Panc1 (cell line): Measurements from ENCODE around the gene ZSCAN5C. TPM values are rescaled to one million over a fixed set of nuclear protein-coding genes. Genes with fewer than 3 reads are reported as not detected.

Experiments
- ATAC-seq: fragments of 200-7000 bp; cut with Tn5 transposase; 2 replicates; pipeline ENCODE4 v1.9.1; 2020; ENCODE audit warnings: mild to moderate bottlenecking, moderate library complexity
- BruUV-seq: library from RNA; stranded (reverse); fragments of 400-500 nt; replicated peaks from 2 replicates; lab custom pipeline; 2021; lab: Mats Ljungman, UMichigan
- CTCF ChIA-PET: fragments of 300-600 bp; sonication (Branson Sonifier 250); formaldehyde crosslinking; loops from one replicate; lab custom pipeline; 2022; ENCODE audit warnings: antibody characterized with exemption; lab: Charles Lee
- POLR2A ChIA-PET: fragments of 300-600 bp; sonication (Branson Sonifier 250); formaldehyde crosslinking; loops from one replicate; lab custom pipeline; 2022; ENCODE audit warnings: antibody characterized with exemption; lab: Charles Lee
- DNase-seq: peaks from one replicate; pipeline ENCODE4 v3.0.0-alpha.2; 2010; ENCODE audit warnings: low read depth, low spot score
- H3K27ac ChIP-seq: 2 replicates; pipeline ENCODE4 v1.5.1; 2011; ENCODE audit warnings: mild to moderate bottlenecking, low read length, inconsistent platforms
- H3K27me3 ChIP-seq: fragments of 200-500 bp; sonication (Bioruptor generic); 2 replicates; pipeline ENCODE4 v1.6.0; 2014; ENCODE audit warnings: low read length, inconsistent platforms; ENCODE audit not compliant: control insufficient read depth, insufficient read depth
- H3K36me3 ChIP-seq: fragments of 200-500 bp; sonication (Bioruptor generic); 2 replicates; pipeline ENCODE4 v1.5.1; 2014; ENCODE audit warnings: inconsistent platforms, mild to moderate bottlenecking, low read length, moderate library complexity; ENCODE audit not compliant: control insufficient read depth, insufficient read depth
- H3K4me1 ChIP-seq: 2 replicates; pipeline ENCODE4 v1.5.1; 2011; ENCODE audit warnings: inconsistent platforms, mild to moderate bottlenecking, low read length, moderate library complexity; ENCODE audit not compliant: control insufficient read depth, insufficient read depth
- H3K4me3 ChIP-seq, 2 experiments: 2 replicates each; pipeline ENCODE4 v1.5.1; 2011 to 2012; ENCODE audit warnings: low read depth in 2 of 2, low read length in 2 of 2, mild to moderate bottlenecking in 2 of 2, inconsistent platforms in 1 of 2, moderate library complexity in 1 of 2
- H3K9me3 ChIP-seq: fragments of 200-500 bp; sonication (Bioruptor generic); 2 replicates; pipeline ENCODE4 v1.5.1; 2014; ENCODE audit warnings: low read depth, mild to moderate bottlenecking, inconsistent platforms, low read length, moderate library complexity; ENCODE audit not compliant: control insufficient read depth, insufficient read depth
- POLR2AphosphoS5 ChIP-seq: IDR thresholded peaks from 2 replicates; pipeline ENCODE4 v1.6.1; 2012; ENCODE audit warnings: mild to moderate bottlenecking, low read depth, low read length, moderate library complexity
- SIN3A ChIP-seq: IDR thresholded peaks from 2 replicates; pipeline ENCODE4 v1.6.1; 2012; ENCODE audit warnings: low read depth, mild to moderate bottlenecking, low read length, moderate library complexity, borderline replicate concordance; ENCODE audit not compliant: insufficient read depth
- TCF7L2 ChIP-seq: IDR thresholded peaks from 2 replicates; pipeline ENCODE4 v1.6.1; 2011; ENCODE audit warnings: mild to moderate bottlenecking, low read depth, low read length, inconsistent platforms
- in situ Hi-C: cut with HindIII; loops from 2 replicates; pipeline ENCODE4 v1.10.0; 2016; ENCODE audit warnings: low sequenced_read_pairs, low pct_unique_long_range_greater_than_20kb
- intact Hi-C: fragments of 100-400 bp; cut with micrococcal nuclease; formaldehyde crosslinking; loops from one replicate; pipeline ENCODE4 v1.10.0; 2022; ENCODE audit not compliant: unreplicated experiment
- total RNA-seq: library from RNA; stranded (reverse); gene quantifications from one replicate; pipeline ENCODE4 v1.2.1, GENCODE V29; 2021; ENCODE audit not compliant: unreplicated experiment
- TF ChIP-seq, protein P1 (sequence below), 2 experiments: IDR thresholded peaks; 2 replicates each; pipeline ENCODE4 v1.6.1; 2011 to 2012; ENCODE audit warnings: low read depth in 2 of 2, control low read depth in 1 of 2, low read length in 1 of 2, mild to moderate bottlenecking in 1 of 2, moderate library complexity in 1 of 2; ENCODE audit not compliant: insufficient read depth in 1 of 2
- TF ChIP-seq, protein P2 (sequence below): fragments of 450-650 bp; IDR thresholded peaks from 2 replicates; pipeline ENCODE4 v1.5.1; 2017; ENCODE audit warnings: mild to moderate bottlenecking

Gene ZSCAN5C
- total RNA-seq, 1 experiment from 2014 or later: not detected

DNA sequence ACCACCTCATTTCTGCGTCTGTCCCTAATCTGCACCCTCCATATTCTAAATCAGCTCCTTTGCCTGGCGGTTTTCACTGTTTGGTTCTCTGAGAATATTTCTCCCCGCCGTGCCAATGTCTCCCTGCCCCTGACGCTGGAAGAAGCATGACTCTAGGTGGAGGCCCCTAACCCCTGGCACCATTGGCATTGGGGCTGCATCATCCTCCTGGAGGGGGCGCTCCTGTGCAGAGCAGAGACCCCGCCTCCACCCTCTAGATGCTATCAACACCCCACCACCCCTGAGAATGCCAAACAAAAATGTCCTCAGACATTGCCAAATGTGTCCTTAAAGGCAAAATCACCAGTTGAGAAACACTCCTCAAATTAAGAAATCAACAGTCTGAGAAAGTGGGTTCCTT, 11.0 kb upstream of the ZSCAN5C start:
- no peak overlapping the region for H3K27ac ChIP-seq
- ATAC-seq (no peak), DNase-seq (no peak)
- TF ChIP-seq SIN3A: no peak
- TF ChIP-seq, protein P1, sequence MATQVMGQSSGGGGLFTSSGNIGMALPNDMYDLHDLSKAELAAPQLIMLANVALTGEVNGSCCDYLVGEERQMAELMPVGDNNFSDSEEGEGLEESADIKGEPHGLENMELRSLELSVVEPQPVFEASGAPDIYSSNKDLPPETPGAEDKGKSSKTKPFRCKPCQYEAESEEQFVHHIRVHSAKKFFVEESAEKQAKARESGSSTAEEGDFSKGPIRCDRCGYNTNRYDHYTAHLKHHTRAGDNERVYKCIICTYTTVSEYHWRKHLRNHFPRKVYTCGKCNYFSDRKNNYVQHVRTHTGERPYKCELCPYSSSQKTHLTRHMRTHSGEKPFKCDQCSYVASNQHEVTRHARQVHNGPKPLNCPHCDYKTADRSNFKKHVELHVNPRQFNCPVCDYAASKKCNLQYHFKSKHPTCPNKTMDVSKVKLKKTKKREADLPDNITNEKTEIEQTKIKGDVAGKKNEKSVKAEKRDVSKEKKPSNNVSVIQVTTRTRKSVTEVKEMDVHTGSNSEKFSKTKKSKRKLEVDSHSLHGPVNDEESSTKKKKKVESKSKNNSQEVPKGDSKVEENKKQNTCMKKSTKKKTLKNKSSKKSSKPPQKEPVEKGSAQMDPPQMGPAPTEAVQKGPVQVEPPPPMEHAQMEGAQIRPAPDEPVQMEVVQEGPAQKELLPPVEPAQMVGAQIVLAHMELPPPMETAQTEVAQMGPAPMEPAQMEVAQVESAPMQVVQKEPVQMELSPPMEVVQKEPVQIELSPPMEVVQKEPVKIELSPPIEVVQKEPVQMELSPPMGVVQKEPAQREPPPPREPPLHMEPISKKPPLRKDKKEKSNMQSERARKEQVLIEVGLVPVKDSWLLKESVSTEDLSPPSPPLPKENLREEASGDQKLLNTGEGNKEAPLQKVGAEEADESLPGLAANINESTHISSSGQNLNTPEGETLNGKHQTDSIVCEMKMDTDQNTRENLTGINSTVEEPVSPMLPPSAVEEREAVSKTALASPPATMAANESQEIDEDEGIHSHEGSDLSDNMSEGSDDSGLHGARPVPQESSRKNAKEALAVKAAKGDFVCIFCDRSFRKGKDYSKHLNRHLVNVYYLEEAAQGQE (IDR thresholded peaks at IDR 0.05; ENCODE audit: insufficient read depth in 1 of 2, low read depth in 2 of 2, low read length in 1 of 2): no peak
- no peak for TF ChIP-seq POLR2AphosphoS5
- TF ChIP-seq TCF7L2: no peak
- TF ChIP-seq, protein P2, sequence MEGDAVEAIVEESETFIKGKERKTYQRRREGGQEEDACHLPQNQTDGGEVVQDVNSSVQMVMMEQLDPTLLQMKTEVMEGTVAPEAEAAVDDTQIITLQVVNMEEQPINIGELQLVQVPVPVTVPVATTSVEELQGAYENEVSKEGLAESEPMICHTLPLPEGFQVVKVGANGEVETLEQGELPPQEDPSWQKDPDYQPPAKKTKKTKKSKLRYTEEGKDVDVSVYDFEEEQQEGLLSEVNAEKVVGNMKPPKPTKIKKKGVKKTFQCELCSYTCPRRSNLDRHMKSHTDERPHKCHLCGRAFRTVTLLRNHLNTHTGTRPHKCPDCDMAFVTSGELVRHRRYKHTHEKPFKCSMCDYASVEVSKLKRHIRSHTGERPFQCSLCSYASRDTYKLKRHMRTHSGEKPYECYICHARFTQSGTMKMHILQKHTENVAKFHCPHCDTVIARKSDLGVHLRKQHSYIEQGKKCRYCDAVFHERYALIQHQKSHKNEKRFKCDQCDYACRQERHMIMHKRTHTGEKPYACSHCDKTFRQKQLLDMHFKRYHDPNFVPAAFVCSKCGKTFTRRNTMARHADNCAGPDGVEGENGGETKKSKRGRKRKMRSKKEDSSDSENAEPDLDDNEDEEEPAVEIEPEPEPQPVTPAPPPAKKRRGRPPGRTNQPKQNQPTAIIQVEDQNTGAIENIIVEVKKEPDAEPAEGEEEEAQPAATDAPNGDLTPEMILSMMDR: no peak
- H3K27me3 ChIP-seq: no peaks in the 10 kb centered on the region
- no TSS peak for BruUV-seq
- no peak overlapping the region for H3K4me3 ChIP-seq
- CTCF ChIA-PET: no interaction called here
- in situ Hi-C loops: no loop called here
- no peaks in the 10 kb centered on the region for H3K9me3 ChIP-seq
- H3K36me3 ChIP-seq: no peaks in the 10 kb centered on the region
- H3K4me1 ChIP-seq: no peaks in the 10 kb centered on the region
- POLR2A ChIA-PET: no interaction called here
- intact Hi-C loops: no loop called here

- Histone ChIP-seq H3K27me3 (no peaks in the 10 kb centered on the region), H3K4me1 (no peaks in the 10 kb centered on the region), H3K4me3 (no peak overlapping the region), H3K27ac (no peak overlapping the region), H3K9me3 (no peaks in the 10 kb centered on the region), H3K36me3 (no peaks in the 10 kb centered on the region)
- in situ Hi-C loops (no loop called here), intact Hi-C loops (no loop called here)
- DNase-seq (no peak), ATAC-seq (no peak)
- TF ChIP-seq, protein P2: no peak
- TF ChIP-seq SIN3A: no peak
- CTCF ChIA-PET: no interaction called here
- no TSS peak for BruUV-seq
- POLR2A ChIA-PET: no interaction called here
Observed at GRCh38 chr19:56191711-56192110, 10.4 kb upstream of the ZSCAN5C start.
